ENCODE data around the gene NSRP1.

GRCh38 chr17:30199600-30199999 is 83.0 kb downstream of the NSRP1 start:
- TF ChIP-seq, protein P1, sequence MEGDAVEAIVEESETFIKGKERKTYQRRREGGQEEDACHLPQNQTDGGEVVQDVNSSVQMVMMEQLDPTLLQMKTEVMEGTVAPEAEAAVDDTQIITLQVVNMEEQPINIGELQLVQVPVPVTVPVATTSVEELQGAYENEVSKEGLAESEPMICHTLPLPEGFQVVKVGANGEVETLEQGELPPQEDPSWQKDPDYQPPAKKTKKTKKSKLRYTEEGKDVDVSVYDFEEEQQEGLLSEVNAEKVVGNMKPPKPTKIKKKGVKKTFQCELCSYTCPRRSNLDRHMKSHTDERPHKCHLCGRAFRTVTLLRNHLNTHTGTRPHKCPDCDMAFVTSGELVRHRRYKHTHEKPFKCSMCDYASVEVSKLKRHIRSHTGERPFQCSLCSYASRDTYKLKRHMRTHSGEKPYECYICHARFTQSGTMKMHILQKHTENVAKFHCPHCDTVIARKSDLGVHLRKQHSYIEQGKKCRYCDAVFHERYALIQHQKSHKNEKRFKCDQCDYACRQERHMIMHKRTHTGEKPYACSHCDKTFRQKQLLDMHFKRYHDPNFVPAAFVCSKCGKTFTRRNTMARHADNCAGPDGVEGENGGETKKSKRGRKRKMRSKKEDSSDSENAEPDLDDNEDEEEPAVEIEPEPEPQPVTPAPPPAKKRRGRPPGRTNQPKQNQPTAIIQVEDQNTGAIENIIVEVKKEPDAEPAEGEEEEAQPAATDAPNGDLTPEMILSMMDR (optimal IDR thresholded peaks at IDR 0.05 in 1 of 3, IDR thresholded peaks at IDR 0.05 in 1 of 3, conservative IDR thresholded peaks at IDR 0.05 in 1 of 3; ENCODE audit: extremely low read depth in 1 of 3, insufficient read depth in 2 of 3, low read length in 3 of 3) = no peak
- TF ChIP-seq EZH2 (IDR thresholded peaks at IDR 0.05; ENCODE audit: low read length) = no peak

All from keratinocyte (primary cell).